Right lobe of liver (tissue), 4 donors: Measurements from ENCODE around the gene PTPN1.

Source experiments
- POLR2A ChIP-seq: fragments of 450-650 bp; IDR thresholded peaks from one replicate; pipeline ENCODE4 v1.6.1; 2017; ENCODE audit warnings: antibody characterized with exemption, mild to moderate bottlenecking
- TF ChIP-seq, protein P1 (sequence below), 4 donors: fragments of 200-600 bp in 3 of 4; fragments of 450-650 bp in 1 of 4; IDR thresholded peaks; one replicate each; pipeline versions ENCODE4 v1.5.1 to v1.8.0; 2016 to 2022; ENCODE audit warnings: antibody characterized with exemption in 4 of 4, mild to moderate bottlenecking in 2 of 4
- donor health status: DM: no; HTN: no; CAD: no.
- donor health status: DM: no; HTN: no; CAD: no.
- donor health status: DM: no; HTN: yes; CAD: no.

GRCh38 chr20:50597406-50597969 is 87.3 kb downstream of the PTPN1 start:
- TF ChIP-seq, protein P1, sequence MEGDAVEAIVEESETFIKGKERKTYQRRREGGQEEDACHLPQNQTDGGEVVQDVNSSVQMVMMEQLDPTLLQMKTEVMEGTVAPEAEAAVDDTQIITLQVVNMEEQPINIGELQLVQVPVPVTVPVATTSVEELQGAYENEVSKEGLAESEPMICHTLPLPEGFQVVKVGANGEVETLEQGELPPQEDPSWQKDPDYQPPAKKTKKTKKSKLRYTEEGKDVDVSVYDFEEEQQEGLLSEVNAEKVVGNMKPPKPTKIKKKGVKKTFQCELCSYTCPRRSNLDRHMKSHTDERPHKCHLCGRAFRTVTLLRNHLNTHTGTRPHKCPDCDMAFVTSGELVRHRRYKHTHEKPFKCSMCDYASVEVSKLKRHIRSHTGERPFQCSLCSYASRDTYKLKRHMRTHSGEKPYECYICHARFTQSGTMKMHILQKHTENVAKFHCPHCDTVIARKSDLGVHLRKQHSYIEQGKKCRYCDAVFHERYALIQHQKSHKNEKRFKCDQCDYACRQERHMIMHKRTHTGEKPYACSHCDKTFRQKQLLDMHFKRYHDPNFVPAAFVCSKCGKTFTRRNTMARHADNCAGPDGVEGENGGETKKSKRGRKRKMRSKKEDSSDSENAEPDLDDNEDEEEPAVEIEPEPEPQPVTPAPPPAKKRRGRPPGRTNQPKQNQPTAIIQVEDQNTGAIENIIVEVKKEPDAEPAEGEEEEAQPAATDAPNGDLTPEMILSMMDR (IDR thresholded peaks at IDR 0.05) = no peak
- TF ChIP-seq POLR2A = no peak
